Measurements from ENCODE around the gene PPP2R2D. TPM values are rescaled to one million over a fixed set of nuclear protein-coding genes. Genes with fewer than 3 reads are reported as not detected.

PPP2R2D gene
- total RNA-seq, 4 donors from 2014 or later = 23.9 to 48.6 (median 36.7) TPM

GRCh38 chr10:131930586-131931330 is 29.9 kb downstream of the PPP2R2D start:
- 92 to 95% methylated on average over 16 of the region's 16 CpGs for WGBS, 2 donors
- no peak for DNase-seq (ENCODE audit: low spot score in 2 of 2)
- no peak overlapping the region for H3K4me3 ChIP-seq (ENCODE audit: low read depth, poor library complexity, severe bottlenecking)
- TF ChIP-seq CTCF (IDR thresholded peaks at IDR 0.05) (no peak), POLR2A (IDR thresholded peaks at IDR 0.05) (no peak)
- intact Hi-C loops (cut with DNase I; ENCODE audit: low total_unique reads) = no loop called here

GRCh38 chr10:131931981-131932380 is 31.2 kb downstream of the PPP2R2D start:
- 93 to 97% methylated on average over 13 of the region's 13 CpGs for WGBS, 2 donors
- H3K4me3 ChIP-seq (ENCODE audit: low read depth, poor library complexity, severe bottlenecking) = no peak overlapping the region
- TF ChIP-seq POLR2A (IDR thresholded peaks at IDR 0.05) (no peak), CTCF (IDR thresholded peaks at IDR 0.05) (no peak)
- no peak for DNase-seq (ENCODE audit: low spot score in 2 of 2)
- intact Hi-C loops (cut with DNase I; ENCODE audit: low total_unique reads) = no loop called here

GRCh38 chr10:131933016-131933695 is 32.3 kb downstream of the PPP2R2D start:
- no peak overlapping the region for H3K4me3 ChIP-seq (ENCODE audit: low read depth, poor library complexity, severe bottlenecking)
- intact Hi-C loops (cut with DNase I; ENCODE audit: low total_unique reads) = no loop called here
- 91 to 93% methylated on average over 18 of the region's 18 CpGs for WGBS, 2 donors
- no peak for TF ChIP-seq CTCF (IDR thresholded peaks at IDR 0.05)
- no peak for TF ChIP-seq POLR2A (IDR thresholded peaks at IDR 0.05)
- no peak for DNase-seq (ENCODE audit: low spot score in 2 of 2)

- TF ChIP-seq POLR2A (IDR thresholded peaks at IDR 0.05) (no peak), CTCF (IDR thresholded peaks at IDR 0.05) (no peak)
- 79 to 86% methylated on average over 2 of the region's 2 CpGs for WGBS, 2 donors
- no peak for DNase-seq (ENCODE audit: low spot score in 2 of 2)
- H3K4me3 ChIP-seq (ENCODE audit: low read depth, poor library complexity, severe bottlenecking) = no peak overlapping the region
- intact Hi-C loops (cut with DNase I; ENCODE audit: low total_unique reads) = no loop called here
These were observed 32.9 kb downstream of the PPP2R2D start for GRCh38 chr10:131933696-131934086.

- intact Hi-C loops (cut with DNase I; ENCODE audit: low total_unique reads) = no loop called here
- 89 to 93% methylated on average over 8 of the region's 8 CpGs for WGBS, 2 donors
- DNase-seq (ENCODE audit: low spot score in 2 of 2) = no peak
- H3K4me3 ChIP-seq (ENCODE audit: low read depth, poor library complexity, severe bottlenecking) = no peak overlapping the region
- TF ChIP-seq CTCF (IDR thresholded peaks at IDR 0.05) (no peak), POLR2A (IDR thresholded peaks at IDR 0.05) (no peak)
These were observed 34.0 kb downstream of the PPP2R2D start for GRCh38 chr10:131934769-131935168.

All from lower leg skin (tissue), 4 donors.